HepG2 (cell line): ENCODE measurements around the gene PPIL6.

Experiments used
- ZSCAN12 ChIP-seq: sonication (generic); formaldehyde crosslinking; IDR thresholded peaks from 2 replicates; pipeline ENCODE4 v1.9.0; 2021; ENCODE audit warnings: mild to moderate bottlenecking, missing genetic modification reagents
- TF ChIP-seq, protein P1 (sequence below): sonication (generic); formaldehyde crosslinking; IDR thresholded peaks from 2 replicates; pipeline ENCODE4 v1.4.0; 2020; ENCODE audit warnings: missing genetic modification reagents, mild to moderate bottlenecking, borderline replicate concordance

DNA sequence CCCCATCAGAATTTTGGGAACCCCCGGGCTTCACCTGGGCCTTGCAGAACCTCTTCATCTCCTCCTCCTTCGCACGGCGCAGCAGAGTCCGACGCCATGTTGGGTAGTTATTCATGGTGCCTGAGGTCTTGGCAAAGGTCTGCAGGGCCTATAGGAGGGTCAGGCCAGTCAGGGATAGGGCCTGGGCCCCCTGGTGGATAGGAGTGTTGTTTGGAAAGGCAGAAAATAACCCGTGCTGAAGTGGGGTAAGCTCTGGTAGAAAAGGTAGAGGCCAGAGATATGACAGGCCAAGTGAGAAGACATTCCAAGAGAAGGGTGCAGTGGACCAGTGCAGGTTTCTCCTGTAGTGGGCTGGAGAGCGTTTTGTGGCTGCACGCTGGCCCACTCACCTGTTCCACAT is 5.0 kb upstream of the PPIL6 start:
- TF ChIP-seq, protein P1, sequence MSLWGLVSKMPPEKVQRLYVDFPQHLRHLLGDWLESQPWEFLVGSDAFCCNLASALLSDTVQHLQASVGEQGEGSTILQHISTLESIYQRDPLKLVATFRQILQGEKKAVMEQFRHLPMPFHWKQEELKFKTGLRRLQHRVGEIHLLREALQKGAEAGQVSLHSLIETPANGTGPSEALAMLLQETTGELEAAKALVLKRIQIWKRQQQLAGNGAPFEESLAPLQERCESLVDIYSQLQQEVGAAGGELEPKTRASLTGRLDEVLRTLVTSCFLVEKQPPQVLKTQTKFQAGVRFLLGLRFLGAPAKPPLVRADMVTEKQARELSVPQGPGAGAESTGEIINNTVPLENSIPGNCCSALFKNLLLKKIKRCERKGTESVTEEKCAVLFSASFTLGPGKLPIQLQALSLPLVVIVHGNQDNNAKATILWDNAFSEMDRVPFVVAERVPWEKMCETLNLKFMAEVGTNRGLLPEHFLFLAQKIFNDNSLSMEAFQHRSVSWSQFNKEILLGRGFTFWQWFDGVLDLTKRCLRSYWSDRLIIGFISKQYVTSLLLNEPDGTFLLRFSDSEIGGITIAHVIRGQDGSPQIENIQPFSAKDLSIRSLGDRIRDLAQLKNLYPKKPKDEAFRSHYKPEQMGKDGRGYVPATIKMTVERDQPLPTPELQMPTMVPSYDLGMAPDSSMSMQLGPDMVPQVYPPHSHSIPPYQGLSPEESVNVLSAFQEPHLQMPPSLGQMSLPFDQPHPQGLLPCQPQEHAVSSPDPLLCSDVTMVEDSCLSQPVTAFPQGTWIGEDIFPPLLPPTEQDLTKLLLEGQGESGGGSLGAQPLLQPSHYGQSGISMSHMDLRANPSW (CRISPR knock-in tag): no peak
- TF ChIP-seq ZSCAN12 (CRISPR knock-in tag): no peak
